ENCODE results near the gene TRPM5.

Gene TRPM5

DNA sequence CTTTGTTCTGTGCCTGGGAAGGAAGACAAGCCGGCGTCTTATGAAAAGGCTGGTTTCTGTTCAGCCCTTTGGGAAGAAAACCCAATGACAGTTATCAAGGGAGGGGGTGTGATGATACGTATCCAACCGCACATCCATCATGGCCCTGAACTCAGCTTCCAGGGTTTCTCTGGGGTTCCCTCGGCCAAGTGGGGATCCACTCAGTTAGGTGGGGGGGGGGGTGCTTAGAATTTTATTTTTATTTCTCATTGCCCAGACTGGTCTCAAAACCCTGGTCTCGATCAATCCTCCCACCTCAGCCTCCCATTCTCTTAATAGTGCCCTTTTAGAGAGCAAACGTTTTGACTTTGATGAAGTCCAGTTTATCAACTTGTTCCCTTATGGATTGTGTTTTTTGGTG, 26.2 kb upstream of the TRPM5 start:
- DNase-seq: no peak

DNA sequence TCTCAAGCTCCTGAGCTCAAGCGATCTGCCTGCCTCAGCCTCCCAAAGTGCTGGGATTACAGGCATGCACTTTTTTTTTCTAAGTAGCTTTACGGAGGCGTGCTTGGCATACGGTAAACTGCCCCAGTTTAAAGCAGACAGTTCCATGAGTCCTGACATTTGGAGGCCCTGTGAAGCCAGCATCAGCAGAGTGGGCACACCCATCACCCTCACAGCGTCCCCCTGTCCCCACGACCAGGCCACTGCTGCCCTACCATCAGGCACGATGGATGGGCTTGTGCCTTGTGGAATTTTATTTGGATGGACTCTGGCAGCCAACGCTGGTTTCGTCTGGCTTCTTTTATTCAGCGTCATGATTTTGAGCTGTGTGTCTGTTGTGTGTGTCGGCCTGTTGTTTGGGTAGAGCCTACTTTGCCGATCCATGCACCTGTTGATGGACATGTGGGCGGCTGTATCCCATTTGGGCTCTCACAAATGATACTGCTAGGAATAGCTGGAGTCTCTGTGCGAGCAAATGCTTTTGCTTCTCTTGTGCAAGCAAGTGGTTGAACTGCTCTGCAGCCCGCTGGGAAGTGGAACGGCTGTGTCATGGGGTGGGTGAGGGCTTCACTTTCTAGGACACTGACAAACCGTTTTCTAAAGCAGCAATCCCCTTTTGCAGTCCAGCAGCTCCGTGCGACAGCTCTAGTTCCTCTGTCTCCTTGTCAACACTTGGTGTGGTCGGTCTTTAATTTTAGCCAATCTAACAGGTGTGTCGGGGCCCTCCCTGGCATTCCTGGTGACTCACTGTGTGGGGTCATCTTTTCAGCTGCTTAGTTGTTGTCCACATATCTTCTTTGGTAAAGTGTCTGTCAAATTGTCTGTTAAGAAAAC, 24.3 kb upstream of the TRPM5 start:
- DNase-seq: no peak

DNA sequence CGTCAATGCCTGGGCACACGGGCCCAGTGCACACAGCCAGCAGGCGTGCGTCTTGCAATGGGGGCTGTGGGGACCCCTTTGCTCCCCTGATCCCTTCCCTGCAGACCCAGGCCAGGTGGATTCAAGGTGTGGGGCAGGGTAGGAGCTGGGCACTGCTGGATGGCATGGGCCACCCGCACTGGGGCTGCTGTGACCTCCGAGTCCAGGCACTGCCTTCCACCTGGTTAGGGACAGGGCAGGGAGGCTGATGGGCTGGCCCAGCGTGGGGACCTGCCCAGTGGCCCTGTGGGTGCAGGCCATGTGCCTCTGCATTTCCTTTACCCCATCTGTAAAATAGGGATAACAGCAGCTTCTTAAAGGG, 23.4 kb upstream of the TRPM5 start:
- no peak for DNase-seq

DNA sequence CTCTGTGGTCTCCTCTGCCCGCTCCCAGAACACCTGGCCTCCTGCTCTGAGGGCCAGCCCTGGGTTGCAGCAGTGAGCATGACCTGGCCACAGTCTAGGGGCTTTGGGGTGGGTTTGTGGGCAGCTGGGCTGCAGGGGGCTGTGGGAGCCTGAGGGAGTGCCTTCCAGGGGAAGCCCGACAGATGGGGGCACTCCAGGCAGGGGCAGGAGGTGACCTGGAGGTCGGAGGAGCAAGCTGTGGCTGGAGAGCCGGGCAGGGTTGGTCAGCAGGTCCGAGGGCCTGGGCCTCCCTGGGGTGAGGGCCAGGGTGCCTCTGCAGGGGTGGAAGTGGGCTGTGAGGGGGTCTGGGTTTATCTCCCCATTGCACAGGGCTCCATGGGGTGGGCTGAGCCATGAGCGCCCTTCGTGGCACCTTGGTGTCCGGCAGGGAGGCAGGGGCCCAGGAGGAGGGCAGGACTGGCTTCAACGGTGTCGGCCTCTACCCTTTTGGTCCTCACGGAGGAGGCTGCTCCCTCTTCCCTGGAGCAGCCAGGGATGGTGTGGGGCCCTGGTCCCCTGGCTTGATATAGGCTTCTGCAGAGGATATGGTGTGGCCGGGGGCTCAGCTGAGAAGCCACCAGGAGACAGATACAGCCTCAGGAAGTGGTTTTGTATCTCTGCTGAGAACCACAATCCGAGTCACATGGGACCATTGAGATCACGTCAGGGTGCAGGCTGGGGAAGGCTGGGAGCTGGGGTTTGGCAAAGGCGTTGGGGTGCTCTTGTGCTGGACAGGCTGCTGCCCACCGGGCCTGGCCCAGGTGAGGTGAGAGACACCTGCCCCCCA, 22.8 kb upstream of the TRPM5 start:
- peak; percentile 78 for DNase-seq

DNA sequence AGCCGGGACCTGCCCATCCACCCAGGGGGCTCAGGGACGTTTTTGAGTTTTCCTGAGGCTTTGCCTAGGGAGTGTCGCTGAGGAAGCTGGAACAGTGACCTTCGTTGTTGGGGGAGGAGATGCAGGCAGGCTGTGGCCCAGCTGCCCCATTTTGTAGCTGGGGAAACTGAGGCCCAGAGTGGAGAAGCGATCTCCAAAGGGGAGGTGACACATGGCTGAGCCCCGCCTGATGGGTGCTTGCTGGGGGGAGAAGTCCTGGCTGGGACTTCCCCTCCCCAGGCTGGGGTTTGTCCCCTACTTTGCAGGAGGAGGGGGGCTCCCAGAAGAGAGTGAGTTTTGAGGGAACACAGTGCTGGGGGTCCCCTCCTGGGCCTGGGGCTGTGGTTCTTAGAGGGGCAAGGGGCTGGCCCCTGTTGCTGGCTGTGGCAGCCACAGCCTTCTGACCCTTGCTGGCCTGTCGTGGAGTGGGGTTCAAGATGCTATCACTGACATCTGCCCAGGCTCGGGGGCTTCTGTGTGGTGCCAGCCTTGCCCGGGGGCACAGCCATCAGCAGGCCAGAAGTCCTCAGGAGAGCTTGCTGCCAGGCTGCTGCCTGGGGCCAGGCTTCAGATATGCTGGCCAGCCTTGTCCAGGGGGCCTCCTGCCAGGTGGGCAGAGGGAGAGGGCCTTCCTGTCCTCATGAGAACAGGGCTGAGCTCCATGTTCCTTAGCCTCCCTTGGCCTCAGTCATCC, 21.9 kb upstream of the TRPM5 start:
- no peak for DNase-seq

DNA sequence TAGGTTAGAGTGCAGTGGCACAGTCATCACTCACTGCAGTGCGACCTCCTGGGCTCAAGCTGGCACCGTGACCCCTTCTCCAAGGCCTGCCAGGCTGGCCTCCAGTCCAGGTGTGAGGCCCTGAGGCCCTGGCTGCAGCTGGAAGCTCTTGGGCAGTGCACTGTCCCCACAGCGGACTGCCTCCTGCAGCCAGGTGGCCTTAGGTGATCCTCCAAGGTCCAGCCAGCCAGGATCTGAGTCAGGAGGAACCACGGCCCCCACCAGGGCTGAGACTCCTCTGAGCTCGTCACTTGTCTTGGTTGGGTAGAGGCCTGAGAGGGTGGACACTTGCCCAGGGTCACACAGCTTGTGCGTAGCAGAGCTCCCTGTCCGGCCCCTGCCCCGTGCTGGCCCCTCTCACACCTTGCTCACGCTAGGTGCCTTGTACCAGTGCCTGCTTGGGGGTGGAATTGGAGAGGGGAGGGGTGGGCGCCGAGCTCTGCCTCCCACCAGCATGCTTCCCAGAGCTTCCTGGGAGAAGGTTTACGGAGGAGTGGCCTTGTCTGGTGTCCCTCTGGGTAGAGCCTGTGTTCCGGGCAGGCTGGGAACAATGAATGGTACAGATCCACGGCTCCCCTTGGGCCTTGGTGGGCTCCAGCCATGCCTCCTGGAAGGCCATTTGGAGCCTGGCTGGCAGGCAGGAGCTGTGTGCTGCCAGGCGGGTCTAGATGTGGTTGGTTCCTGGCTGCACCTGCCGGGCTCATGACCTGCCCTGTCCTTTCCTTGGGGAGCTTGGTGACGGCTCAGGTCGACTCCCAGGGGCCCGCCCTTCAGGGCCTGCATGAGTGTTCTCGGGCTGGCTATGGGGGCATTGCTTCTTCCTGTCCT, 21.1 kb upstream of the TRPM5 start:
- DNase-seq: no peak

DNA sequence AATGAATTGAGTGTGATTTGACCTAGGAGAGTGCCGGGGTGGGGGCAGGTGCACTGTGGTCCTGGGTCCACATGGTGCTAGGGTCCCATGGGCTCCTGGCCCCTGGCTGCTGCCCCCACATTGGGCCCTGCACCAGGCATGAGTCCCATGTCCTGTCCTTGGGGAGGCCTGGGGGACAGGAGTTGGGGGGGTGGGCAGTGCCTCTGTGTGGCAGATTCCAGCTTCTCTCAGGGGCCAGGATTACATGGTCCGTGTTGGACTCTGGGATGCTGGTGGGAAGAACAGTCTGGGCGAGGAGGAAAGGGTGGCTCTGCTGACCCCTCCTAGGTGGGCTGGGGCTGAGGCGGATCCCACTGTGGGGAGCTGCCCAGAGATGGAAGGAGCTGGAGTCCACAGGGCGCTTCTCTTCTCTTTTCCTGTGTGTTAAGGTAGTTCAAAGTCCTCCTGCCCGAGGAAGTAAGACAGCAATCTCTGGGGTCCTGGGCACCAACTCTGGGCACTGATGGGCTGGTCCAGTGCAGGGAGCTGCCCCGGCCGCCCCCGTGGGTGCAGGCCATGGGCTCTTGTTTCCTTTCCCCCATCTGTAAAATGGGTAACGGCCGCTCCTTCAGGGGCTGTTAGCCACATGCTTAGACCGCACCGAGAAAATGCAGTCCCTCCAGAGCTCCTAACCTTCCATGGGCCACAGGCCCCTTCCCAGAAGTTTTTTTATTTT, 20.3 kb upstream of the TRPM5 start:
- no peak for DNase-seq

DNA sequence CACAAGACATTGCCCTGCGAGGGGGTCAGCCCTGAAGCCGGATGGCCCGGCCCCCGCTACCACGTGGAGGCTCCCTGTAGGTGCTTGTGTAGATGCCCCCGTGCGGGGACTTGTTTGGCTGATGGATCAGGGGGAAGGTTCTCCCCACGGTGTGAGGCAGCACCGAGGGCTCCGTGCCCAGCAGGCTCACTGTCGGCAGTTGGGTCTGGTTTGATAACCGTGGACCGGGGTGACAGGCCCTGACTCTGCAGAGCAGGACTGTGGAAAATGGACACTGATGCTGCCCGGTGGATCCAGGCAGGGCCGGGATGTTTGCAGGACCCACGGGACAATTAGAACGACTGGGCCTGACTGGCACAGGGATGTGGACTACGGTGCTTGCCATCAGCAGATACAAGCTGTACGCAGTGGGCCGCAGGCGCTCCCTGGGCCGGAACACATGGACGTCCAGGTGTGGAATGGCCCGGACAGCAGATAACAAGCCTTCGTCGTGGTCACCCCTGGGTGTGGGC, 19.5 kb upstream of the TRPM5 start:
- DNase-seq: no peak

DNA sequence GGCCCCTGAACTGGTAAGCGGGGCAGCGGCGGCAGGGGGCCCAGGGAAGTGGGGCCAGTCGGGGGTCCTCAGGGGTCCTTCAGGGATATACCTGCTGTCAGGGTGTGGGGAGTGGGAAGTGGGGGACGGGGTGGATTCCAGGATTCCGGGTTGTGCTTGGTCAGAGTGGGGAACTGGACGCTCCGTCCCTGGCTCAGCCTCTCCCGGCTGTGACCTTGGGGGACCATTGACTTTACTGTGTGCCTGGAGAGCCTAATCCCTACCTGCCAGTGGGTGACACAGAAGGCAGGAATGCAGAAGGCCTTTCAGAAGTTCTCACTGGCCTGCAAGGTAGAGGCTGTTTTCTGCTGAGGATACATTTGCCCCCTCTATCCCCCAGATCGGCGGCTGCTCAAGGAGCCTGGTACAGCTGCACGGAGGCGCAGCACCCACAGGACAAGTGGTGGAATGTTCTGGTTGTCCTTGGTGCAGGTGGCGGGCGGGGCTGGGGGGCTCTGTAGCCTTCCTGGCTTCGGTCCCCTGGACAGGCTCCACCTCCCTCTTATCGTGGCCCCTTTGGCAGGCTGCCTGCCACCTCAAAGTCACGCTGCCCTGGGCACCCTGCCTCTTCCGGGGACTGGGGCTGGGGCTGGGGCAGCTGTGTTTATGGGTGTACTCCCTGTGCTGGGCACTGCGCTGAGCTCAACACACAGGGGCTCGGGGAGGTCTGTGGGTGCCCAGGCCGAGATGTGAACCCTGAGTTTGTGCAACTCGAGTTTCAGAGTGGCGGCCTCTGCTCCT, 18.9 kb upstream of the TRPM5 start:
- DNase-seq: no peak

DNA sequence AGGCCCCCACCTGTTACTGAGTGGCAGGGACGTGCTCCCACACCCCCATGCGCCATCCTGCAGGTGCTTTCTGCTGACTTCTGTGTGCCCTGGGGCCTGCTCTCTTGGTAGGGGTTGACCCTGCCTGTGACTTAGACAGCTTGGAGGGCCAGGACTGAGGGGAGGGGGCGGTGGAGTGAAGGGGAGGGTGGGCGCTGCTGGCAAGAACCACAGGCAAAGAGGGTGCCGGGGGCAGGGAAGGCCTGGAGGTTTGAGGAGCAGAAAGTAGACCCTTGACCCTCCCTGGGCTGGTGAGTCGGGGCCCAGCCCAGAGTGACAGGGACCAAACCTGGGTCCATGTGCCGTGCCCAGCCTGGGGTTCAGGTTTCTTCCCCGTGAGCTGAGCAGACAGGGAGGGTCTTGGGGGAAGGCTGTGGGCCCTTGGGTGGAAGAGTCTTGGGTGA, 18.2 kb upstream of the TRPM5 start:
- DNase-seq: no peak

DNA sequence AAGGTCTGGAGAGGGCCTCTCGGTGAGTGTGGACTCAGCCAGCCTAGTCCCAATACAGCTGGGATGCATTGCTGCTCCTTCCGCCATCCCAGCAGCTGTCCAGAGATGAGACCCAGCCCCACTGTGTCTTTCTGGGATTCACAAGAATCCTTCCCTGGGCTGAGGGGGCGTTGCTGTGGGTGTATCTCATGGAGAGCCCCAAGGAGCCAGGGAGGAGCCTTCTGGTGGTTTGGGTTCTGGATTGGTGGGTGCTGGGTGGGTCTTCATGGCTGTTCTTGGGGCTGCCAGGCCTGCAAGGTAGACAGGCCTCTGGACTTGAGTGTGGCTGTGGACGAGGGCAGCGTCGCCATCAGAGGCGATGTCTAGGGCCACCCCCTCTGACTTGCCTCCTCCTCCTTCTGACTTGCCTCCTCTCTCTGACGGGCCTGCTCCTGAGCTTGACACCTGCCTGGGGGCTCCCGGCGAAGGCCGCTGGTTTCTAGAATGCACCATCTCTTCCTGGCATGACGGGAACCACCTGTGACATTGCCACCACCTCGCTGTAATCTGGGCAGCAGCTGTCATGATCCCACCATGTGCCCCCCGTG, 17.7 kb upstream of the TRPM5 start:
- no peak for DNase-seq

DNA sequence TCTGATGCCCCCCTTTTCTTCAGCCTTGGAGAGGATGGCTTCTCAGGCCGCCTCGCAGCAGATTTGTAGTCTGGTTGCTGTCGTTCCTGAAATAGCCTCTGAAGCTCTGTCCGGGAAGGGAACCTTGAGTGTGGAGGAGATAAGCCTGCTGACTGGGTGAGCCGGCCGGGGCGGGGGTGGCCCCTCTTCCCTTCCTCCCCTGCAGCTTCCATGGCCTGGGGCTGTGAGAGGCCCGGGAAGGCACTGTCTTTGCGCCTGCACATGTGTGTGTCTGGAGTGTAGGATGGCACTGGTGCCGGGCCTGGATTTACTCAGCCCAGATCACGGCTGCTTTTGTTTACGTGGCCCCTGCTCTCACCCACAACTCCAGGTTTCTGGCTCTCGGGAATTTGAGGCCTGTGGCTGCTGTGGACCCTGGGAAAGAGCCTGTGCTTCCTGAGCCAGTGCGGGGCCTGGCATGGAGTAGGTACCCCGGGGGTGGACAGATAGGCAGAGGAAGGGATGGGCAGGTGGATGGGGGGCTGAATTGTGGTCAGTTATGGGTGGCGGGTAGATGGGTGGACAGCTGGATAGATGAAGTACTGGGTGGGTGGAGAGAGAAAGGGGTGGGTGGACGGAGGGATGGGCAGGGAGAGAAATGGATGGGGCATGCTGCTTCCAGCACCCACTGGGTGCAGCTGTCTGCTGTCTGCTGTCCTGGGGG, 17.1 kb upstream of the TRPM5 start:
- no peak for DNase-seq

DNA sequence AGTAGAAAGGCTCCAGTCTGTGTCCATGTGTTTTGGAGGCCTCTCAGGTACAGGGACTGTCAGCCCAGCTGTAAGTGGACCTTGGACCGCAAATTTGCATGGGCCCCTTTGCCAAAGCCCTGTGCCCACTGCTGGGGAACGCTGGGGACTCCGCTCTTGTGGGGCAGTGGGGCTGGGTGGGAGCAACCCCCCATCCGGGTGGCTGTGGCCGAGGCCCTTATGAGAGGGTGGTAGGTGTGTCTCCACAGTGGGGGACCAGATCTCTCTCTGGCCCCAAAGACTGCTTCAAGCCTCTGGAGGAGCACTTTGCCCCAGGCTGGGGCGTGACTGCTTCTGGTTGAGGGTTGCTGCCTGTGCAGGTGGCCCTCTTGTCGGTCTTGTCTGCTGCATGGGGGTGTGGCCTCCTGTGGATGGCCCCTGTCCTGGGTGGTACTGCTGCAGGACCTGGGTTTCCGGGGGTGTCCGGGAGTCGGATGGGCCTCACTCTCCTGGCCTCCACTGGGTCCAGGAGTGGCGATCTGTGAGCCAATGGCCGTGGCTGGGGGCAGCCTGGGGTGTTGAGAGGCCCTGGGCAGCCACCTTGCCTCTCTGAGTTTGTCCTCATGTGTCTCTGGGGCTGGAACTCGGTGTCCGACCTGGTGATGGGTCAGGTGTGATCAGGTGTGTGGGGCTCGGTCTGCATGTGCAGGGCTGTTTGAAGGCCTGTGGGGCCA, 16.4 kb upstream of the TRPM5 start:
- no peak for DNase-seq

DNA sequence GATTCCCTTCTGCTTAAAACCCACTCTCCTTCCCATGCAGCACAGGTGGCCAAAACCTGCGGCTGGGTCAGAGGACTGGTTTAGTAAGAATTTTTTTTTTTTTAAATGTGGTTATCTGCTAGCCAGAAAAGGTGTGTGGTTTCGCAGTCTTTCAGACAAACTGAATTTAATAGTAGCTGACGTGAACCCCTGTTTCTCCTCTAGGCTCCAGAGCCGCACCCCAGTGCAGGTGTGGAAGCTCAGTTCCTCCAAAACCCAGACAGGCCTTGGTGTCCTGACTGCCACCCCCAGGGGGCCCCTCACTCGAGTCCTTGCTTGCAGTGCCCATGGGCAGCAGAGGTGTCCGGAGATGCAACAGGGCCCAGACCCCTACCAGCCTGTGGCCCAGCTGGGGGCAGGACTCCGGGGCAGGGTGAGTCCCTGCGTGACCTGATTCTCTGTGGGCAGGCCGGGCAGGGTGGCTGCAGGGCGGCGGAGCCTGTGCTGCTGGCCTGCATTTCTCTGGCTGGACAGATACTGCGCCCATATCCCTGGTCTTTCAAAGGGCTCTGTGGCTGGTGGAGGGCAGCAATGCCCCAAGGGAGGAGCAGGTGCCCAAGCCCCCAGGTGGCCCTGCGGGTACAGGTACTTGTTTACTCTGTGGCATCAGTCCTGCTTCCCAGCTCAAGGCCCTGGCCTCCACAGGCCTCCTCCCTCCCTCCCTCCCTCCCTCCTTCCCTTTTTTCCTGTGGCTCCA, 15.7 kb upstream of the TRPM5 start:
- DNase-seq: no peak

DNA sequence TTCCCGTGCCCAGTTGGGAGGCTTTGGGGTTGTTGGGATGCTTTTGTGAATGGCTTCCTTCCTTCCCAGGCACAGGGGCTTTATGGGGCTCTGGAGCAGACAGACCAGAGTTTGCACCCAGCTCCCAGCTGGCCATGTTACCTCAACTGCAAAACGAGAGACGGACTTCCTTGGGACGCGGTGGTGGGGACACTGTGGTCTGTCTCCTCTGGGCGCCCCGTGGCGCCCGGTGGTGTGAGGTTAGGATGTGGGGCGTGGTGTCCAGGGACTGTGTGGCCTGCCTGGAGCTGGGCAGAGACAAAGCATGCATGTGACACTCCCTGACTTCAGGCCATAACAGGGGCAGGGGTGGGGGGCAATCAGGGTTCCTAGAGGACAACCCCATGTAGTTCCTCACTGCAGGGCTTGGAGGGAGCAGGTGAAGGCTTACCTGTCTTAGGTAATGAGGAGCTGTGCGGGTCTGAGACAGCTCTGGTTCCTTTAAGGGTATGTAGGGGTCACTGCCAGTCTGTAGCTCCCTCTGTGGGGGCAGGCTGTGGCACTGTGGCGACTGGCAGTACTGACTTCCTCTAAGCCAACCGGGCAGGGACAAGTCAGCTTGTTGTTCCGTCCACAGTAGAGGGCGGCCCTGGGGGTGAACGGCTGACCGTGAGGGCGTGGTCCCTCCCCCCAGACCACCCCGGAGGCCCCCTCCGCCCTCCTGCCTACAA, 14.9 kb upstream of the TRPM5 start:
- DNase-seq: no peak

DNA sequence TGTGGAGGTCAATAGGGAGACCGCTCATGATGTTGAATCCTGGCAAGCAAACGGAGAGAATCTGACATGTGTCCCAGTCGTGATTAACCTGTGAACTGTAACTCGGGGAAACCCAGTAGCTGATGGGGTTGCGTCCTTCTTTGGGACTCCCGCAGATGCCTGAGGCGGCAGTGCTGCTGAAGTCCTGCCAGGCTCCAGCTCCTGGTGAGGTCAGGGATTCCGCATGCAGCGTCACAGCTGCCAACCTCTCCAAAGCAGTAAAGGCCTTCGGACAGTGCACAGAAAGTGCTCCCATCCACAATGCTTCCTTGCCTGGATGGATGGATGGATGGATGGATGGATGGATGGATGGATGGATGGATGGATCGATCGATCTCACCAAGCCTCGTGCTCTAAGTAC, 14.0 kb upstream of the TRPM5 start:
- no peak for DNase-seq

DNA sequence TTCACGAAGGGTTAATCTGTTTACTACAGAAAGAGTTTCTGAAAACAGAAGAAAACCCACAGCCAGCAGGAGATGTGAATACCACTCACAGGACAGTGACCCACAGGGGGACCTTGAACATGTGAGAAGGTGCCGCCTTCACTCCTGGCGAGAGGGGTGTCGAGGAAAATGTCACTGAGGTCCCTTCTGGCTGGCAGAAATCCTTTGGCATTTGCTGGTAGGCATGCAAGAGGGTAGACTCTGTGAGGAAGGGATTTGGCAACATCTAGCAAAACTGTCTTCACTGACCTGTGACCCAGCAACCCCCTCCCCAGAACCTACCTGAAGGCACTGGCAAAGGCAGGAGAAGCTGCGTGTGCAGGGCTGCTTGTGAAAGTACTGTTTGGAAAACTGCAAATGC, 9.1 kb upstream of the TRPM5 start:
- DNase-seq: no peak

All from activated CD4-positive, alpha-beta T cell treated with anti-CD3 and anti-CD28 coated beads, Interleukin-2, Interleukin-6, amounts not matched to agents 100 ng/mL and 50 ng/mL, durations not matched to agents 16 hours and 8 hours (primary cell).